RWPE2 (cell line): ENCODE results near the gene WDR86.

Experiments
- ATAC-seq: fragments of 200-7000 bp; cut with Tn5 transposase; 3 replicates; pipeline ENCODE4 v1.9.1; 2021; ENCODE audit warnings: low read depth
- DNase-seq: peaks from one replicate; pipeline ENCODE4 v3.0.0-alpha.2; 2020; ENCODE audit warnings: low spot score
- H3K27ac ChIP-seq: fragments of 450-650 bp; 2 replicates; pipeline ENCODE4 v1.5.1; 2017; ENCODE audit warnings: mild to moderate bottlenecking; ENCODE audit not compliant: poor library complexity, severe bottlenecking
- H3K27me3 ChIP-seq: fragments of 250-450 bp; sonication (Bioruptor Pico); 2 replicates; pipeline ENCODE4 v1.5.1; 2021; ENCODE audit warnings: mild to moderate bottlenecking, moderate library complexity; ENCODE audit not compliant: insufficient read depth, poor library complexity, severe bottlenecking
- H3K36me3 ChIP-seq: fragments of 250-450 bp; sonication (Bioruptor Pico); 2 replicates; pipeline ENCODE4 v1.5.1; 2020; ENCODE audit warnings: low read depth, mild to moderate bottlenecking, moderate library complexity
- H3K4me1 ChIP-seq: fragments of 250-450 bp; sonication (Bioruptor Pico); 2 replicates; pipeline ENCODE4 v1.5.1; 2021; ENCODE audit warnings: mild to moderate bottlenecking, moderate library complexity; ENCODE audit not compliant: insufficient read depth, poor library complexity, severe bottlenecking
- H3K4me3 ChIP-seq: fragments of 250-450 bp; sonication (Bioruptor Pico); 2 replicates; pipeline ENCODE4 v1.5.1; 2021; ENCODE audit warnings: mild to moderate bottlenecking, moderate library complexity; ENCODE audit not compliant: severe bottlenecking
- H3K9me3 ChIP-seq: fragments of 250-450 bp; sonication (Bioruptor Pico); 2 replicates; pipeline ENCODE4 v1.5.1; 2021; ENCODE audit warnings: mild to moderate bottlenecking, moderate library complexity; ENCODE audit not compliant: severe bottlenecking
- CTCF ChIP-seq: fragments of 450-650 bp; IDR thresholded peaks from one replicate; pipeline ENCODE4 v1.5.1; 2017; ENCODE audit warnings: mild to moderate bottlenecking, moderate library complexity; ENCODE audit not compliant: poor library complexity, severe bottlenecking

WDR86 gene

GRCh38 chr7:151383638-151384351 lies 26.0 kb downstream of the WDR86 start:
- no peak overlapping the region for H3K4me3 ChIP-seq
- peaks cover 12% of the 10 kb centered on the region for H3K27me3 ChIP-seq
- no peaks in the 10 kb centered on the region for H3K9me3 ChIP-seq
- H3K27ac ChIP-seq = no peak overlapping the region
- no peaks in the 10 kb centered on the region for H3K36me3 ChIP-seq
- no peak for TF ChIP-seq CTCF
- no peaks in the 10 kb centered on the region for H3K4me1 ChIP-seq
- DNase-seq = no peak
- ATAC-seq = peak; percentile 35; the same call in 1 of the 3 replicates

GRCh38 chr7:151382079-151382885 lies 27.6 kb downstream of the WDR86 start:
- no peak overlapping the region for H3K27ac ChIP-seq
- ATAC-seq = no peak
- no peaks in the 10 kb centered on the region for H3K4me1 ChIP-seq
- no peaks in the 10 kb centered on the region for H3K9me3 ChIP-seq
- peaks cover 12% of the 10 kb centered on the region for H3K27me3 ChIP-seq
- no peak for TF ChIP-seq CTCF
- H3K4me3 ChIP-seq = no peak overlapping the region
- no peaks in the 10 kb centered on the region for H3K36me3 ChIP-seq
- DNase-seq = peak; percentile 58

- peaks cover 5% of the 10 kb centered on the region; the same call in 1 of the 2 replicates for H3K36me3 ChIP-seq
- DNase-seq = no peak
- no peak for TF ChIP-seq CTCF
- H3K27me3 ChIP-seq = peaks cover 12% of the 10 kb centered on the region
- H3K4me1 ChIP-seq = no peaks in the 10 kb centered on the region
- H3K9me3 ChIP-seq = no peaks in the 10 kb centered on the region
- H3K27ac ChIP-seq = no peak overlapping the region
- no peak overlapping the region for H3K4me3 ChIP-seq
- peak; percentile 22; the same call in 1 of the 3 replicates for ATAC-seq
Measured at GRCh38 chr7:151381348-151382078, 28.3 kb downstream of the WDR86 start.

- Histone ChIP-seq H3K9me3 (no peaks in the 10 kb centered on the region), H3K36me3 (peaks cover 5% of the 10 kb centered on the region; the same call in 1 of the 2 replicates), H3K4me3 (no peak overlapping the region), H3K4me1 (no peaks in the 10 kb centered on the region), H3K27ac (no peak overlapping the region), H3K27me3 (peaks cover 12% of the 10 kb centered on the region)
- no peak for ATAC-seq
- no peak for DNase-seq
- no peak for TF ChIP-seq CTCF
Measured at GRCh38 chr7:151381098-151381347, 28.8 kb downstream of the WDR86 start.
